NCI-H82 treated with DMSO at 0.1 percent for 48 hours (cell line): ENCODE results near the gene DYSF.
"Not testable (repeated sequence)": the region's sequence is repeated elsewhere in the genome, so short reads cannot be mapped to it uniquely, and the experiment has no call there.

ENCODE experiments used
- DNase-seq: peaks from one replicate; lab custom pipeline; 2025; ENCODE audit not compliant: unreplicated experiment; lab: John Stamatoyannopoulos, UW

The DYSF gene

GRCh38 chr2:71469403-71470398 is 16.3 kb downstream of the DYSF start:
- DNase-seq: no peak

- DNase-seq: no peak
Measured at GRCh38 chr2:71471276-71471675, 17.9 kb downstream of the DYSF start.

GRCh38 chr2:71472019-71472418 is 18.7 kb downstream of the DYSF start:
- no peak for DNase-seq

GRCh38 chr2:71473346-71474031 is 20.1 kb downstream of the DYSF start:
- DNase-seq: no peak

DNA sequence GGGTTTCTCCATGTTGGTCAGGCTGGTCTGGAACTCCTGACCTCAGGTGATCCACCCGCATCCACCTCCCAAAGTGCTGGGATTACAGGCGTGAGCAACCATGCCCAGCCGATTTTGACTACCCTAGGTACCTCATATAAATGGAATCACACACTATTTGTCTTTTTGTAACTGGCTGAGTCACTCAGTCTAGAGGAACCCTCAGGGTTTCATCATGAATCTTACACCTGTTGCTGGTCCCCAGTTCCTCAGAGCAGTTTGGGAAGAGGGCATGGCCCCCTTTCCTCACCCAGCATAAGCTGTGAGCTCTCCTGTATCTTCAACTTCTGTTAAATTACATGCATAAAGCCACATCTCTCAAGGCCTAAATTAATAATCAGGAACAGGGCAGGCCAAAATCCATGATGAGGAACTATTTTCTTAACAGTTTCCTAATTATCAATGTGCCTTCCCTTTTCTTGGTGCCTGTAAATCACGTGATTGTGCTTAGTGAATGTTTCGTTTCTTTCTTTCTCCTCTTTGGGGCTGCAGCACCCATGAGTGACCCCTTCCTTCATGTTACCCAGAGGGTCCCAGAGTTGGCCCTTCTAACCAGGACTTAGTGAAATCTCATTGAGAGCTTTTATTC is 20.9 kb downstream of the DYSF start:
- DNase-seq: no peak

GRCh38 chr2:71474744-71475397 is 21.5 kb downstream of the DYSF start:
- DNase-seq: no peak

- DNase-seq: no peak
Measured at GRCh38 chr2:71476495-71476894, 23.1 kb downstream of the DYSF start.

DNA sequence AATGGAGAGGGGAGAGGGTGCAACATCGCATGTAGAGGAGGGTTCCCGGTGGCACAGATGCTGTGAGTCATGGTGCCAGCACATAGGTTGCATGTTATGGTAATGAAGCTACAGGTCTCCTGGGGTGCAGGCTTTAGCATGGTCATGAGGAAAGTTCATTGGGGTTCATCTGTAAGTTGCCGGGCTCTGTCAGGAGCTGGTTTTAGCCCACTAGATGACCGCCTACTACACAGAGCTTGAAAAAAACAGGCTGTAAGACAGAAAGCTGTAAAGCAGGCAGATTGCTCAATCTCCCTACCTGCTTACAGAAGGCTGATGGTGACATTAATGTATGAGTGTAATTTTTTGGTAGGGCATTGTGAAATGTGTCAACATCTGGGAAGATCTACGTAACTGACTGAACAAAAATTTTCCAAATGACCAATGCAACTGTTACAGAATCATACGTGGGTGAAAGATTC is 23.9 kb downstream of the DYSF start:
- DNase-seq: no peak

GRCh38 chr2:71478806-71479205 is 25.4 kb downstream of the DYSF start:
- DNase-seq: no peak

DNA sequence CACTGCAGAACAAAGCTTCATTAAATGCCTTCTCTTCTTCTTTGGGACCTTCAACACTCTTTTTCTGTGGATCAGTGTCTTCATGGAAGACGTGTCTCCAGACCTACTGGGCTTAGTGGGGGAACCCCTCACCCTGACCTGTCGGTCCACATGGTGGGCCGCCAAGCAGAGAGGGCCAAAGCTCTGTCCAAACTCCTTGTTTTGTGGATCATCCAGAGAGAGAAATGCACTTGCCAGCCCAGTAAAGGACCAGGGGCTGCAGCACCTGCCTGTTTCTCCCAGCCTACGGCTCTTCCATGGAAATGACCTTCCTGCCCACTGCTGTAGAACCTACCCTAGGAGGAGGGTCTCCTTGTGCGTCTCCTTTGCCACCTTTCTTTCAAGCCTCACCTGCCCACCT is 25.9 kb downstream of the DYSF start:
- DNase-seq: no peak

GRCh38 chr2:71481111-71481510 is 27.8 kb downstream of the DYSF start:
- DNase-seq: no peak

- no peak for DNase-seq
Measured at GRCh38 chr2:71482055-71482454, 28.7 kb downstream of the DYSF start.

GRCh38 chr2:71483246-71483645 is 29.9 kb downstream of the DYSF start:
- DNase-seq: no peak

- no peak for DNase-seq
Measured at GRCh38 chr2:71484354-71484753, 31.0 kb downstream of the DYSF start.

GRCh38 chr2:71486881-71487640 is 33.7 kb downstream of the DYSF start:
- DNase-seq: no peak

GRCh38 chr2:71491551-71491950 is 38.2 kb downstream of the DYSF start:
- not testable (repeated sequence) for DNase-seq

GRCh38 chr2:71492112-71492511 is 38.8 kb downstream of the DYSF start:
- no peak for DNase-seq

DNA sequence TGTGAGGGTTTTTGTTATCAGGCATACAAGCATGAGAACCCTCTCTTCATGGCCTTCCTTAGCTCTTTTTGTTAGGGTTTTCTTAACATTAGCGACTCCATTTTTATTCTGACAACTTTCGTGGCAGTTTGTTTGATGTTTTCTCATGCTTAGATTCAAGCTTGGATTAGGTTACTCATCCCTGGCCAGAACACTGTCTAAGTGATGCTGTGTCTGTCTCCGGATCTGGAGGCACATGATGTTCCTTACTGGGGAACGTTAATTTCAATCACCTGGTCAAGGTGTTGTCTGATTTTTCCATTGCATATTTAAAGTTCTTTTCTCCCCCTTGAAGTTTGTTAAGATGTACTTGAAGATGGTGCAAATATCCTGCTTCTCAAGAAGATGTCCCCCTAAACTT is 40.7 kb downstream of the DYSF start:
- DNase-seq: no peak

DNA sequence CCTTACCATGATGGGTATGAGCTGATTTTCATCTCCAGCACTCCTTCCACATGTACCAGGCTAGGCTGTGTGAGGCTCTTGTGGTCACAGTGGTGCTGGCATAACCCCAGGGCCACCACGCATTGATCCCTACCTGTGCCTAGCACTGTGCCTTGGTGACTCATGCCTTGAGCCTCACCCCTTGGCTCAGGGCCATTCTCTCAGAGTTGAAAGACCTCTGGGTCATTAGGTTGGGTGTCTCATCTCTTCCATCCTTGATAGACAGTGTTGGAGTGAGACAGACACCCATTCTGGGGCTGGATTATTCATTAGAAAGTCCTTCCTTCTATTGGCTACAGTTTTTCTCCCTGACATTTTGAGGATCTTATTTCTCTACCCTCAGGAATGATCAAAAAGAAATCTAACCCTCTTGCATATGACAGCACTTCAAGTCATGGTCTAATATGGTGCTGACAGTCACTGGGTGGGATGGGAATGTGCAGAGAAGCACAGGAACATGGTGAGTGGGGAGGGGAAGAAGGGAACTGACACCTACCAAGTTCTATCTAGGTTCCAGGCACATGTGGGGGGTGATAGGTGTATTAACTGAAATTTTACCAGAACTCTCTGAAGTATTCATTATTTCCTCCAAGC is 41.3 kb downstream of the DYSF start:
- no peak for DNase-seq
